HG02970 (cell line): ENCODE data around the gene NGB.
"Not testable (repeated sequence)": the region's sequence is repeated elsewhere in the genome, so short reads cannot be mapped to it uniquely, and the experiment has no call there.

Experiments used
- ATAC-seq: cut with Tn5 transposase; IDR thresholded peaks from one replicate; pipeline ENCODE4 v1.9.1; 2021; ENCODE audit warnings: mild to moderate bottlenecking, moderate library complexity, moderate number of reproducible peaks; ENCODE audit not compliant: unreplicated experiment, low FRiP score

The NGB gene

GRCh38 chr14:77271113-77271710, at the start of gene NGB:
TSS of gene NGB (minus strand) at chr14:77271206. CDS start at chr14:77270937, 269 bp downstream.
- ATAC-seq: no peak

- ATAC-seq: peak; percentile 53
Measured at GRCh38 chr14:77320238-77320935, 49.4 kb upstream of the NGB start, which contains the start of gene POMT2. TSS of gene POMT2 (minus strand) at chr14:77320883. CDS start at chr14:77320681, 202 bp downstream.

- no peak for ATAC-seq
Measured at GRCh38 chr14:77319422-77319821, 48.4 kb upstream of the NGB start.

GRCh38 chr14:77318756-77319155, 47.8 kb upstream of the NGB start:
- ATAC-seq: not testable (repeated sequence)

- no peak for ATAC-seq
Measured at GRCh38 chr14:77318006-77318553, 47.1 kb upstream of the NGB start.

- no peak for ATAC-seq
Measured at GRCh38 chr14:77316872-77317301, 45.9 kb upstream of the NGB start.

GRCh38 chr14:77316195-77316505, 45.1 kb upstream of the NGB start:
- ATAC-seq: no peak

- no peak for ATAC-seq
Measured at GRCh38 chr14:77314539-77315457, 43.8 kb upstream of the NGB start.

GRCh38 chr14:77314043-77314442, 43.0 kb upstream of the NGB start:
- no peak for ATAC-seq

- no peak for ATAC-seq
Measured at GRCh38 chr14:77313371-77313770, 42.4 kb upstream of the NGB start.

- ATAC-seq: no peak
Measured at GRCh38 chr14:77311217-77311616, 40.2 kb upstream of the NGB start.

GRCh38 chr14:77310026-77310425, 39.0 kb upstream of the NGB start:
- ATAC-seq: no peak

GRCh38 chr14:77309131-77309530, 38.1 kb upstream of the NGB start:
- no peak for ATAC-seq

GRCh38 chr14:77306851-77307496, 36.0 kb upstream of the NGB start:
- no peak for ATAC-seq

- ATAC-seq: no peak
Measured at GRCh38 chr14:77306416-77306815, 35.4 kb upstream of the NGB start.

GRCh38 chr14:77305696-77306095, 34.7 kb upstream of the NGB start:
- ATAC-seq: no peak

- no peak for ATAC-seq
Measured at GRCh38 chr14:77303417-77304156, 32.6 kb upstream of the NGB start.

GRCh38 chr14:77302926-77303325, 31.9 kb upstream of the NGB start:
- ATAC-seq: no peak

GRCh38 chr14:77301103-77301502, 30.1 kb upstream of the NGB start:
- ATAC-seq: no peak

GRCh38 chr14:77299771-77300170, 28.8 kb upstream of the NGB start:
- no peak for ATAC-seq
